PFSK-1 (cell line): ENCODE results near the gene CD8B2.

Experiments
- FOXP2 ChIP-seq: optimal IDR thresholded peaks from 2 replicates; pipeline ENCODE3; 2011; ENCODE audit warnings: borderline replicate concordance, control low read depth, inconsistent platforms; ENCODE audit not compliant: insufficient read depth; ENCODE audit errors: extremely low read length, extremely low read depth
- POLR2AphosphoS5 ChIP-seq: IDR thresholded peaks from 2 replicates; pipeline ENCODE4 v1.6.1; 2012; ENCODE audit warnings: low read depth, mild to moderate bottlenecking, control low read depth, low read length, moderate library complexity

DNA sequence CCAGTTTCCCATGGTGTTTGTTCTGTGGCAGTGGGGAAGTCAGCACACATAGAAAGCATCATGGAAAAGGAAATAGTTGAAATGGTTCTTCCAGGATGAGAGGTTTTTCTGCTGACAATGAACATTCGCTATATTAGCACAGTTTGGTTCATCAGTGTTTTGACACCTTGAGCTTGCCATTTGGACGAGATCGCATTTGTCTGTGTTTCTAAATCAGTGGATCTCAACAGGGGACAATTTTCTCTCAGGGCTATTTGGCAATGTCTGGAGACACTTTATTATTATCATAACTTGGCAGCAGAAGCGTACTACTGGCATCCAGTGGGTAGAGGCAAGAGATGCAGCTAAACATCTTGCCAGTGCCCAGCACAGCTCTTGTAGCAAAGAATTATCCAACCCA is 74.6 kb downstream of the CD8B2 start:
- TF ChIP-seq FOXP2 (no peak), POLR2AphosphoS5 (no peak)
